ENCODE data around the gene WNK1.

DNA sequence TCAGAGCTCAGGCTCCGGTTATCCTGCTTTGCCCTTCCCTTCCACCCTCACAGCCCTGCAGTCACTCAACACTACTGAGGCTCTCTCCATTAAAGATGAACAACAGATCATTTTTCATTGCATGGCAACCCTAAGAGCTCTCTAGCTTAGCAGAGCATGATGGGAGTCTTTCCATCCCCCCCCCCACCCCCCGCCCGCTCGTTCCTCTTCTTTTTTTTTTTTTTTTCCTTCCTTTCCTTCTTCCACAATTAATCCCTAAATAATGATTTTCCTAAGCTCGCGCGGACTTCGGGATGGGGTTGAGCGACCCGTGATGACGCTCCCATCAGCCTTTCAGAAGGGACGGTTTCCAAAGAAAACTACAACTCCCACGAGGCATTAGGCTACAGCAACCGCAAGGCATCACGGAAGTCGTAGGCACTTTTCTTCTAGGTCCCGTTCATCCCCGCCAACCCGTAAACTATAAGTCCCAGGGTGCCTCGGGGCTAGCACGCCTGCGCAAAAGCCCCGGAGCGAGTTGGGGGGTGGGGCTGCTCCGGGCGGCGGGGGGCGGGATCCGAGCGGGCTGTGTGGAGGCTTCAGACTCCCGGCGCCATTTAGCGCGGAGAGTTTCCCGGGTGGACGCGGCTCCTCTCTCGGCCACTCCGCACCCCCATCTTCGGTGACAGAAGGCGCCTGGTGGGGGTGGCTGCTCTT lies at the start of gene WNK1:
- no peak for TF ChIP-seq EZH2phosphoT487 (IDR thresholded peaks at IDR 0.05; ENCODE audit: borderline replicate concordance, low read depth, low read length)
- TF ChIP-seq, protein P1, sequence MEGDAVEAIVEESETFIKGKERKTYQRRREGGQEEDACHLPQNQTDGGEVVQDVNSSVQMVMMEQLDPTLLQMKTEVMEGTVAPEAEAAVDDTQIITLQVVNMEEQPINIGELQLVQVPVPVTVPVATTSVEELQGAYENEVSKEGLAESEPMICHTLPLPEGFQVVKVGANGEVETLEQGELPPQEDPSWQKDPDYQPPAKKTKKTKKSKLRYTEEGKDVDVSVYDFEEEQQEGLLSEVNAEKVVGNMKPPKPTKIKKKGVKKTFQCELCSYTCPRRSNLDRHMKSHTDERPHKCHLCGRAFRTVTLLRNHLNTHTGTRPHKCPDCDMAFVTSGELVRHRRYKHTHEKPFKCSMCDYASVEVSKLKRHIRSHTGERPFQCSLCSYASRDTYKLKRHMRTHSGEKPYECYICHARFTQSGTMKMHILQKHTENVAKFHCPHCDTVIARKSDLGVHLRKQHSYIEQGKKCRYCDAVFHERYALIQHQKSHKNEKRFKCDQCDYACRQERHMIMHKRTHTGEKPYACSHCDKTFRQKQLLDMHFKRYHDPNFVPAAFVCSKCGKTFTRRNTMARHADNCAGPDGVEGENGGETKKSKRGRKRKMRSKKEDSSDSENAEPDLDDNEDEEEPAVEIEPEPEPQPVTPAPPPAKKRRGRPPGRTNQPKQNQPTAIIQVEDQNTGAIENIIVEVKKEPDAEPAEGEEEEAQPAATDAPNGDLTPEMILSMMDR (conservative IDR thresholded peaks at IDR 0.05; ENCODE audit: low read length), result no peak
